ENCODE data around the gene NTN3.

Gene NTN3

GRCh38 chr16:2471016-2471652, at the start of gene NTN3:
NTN3 (plus strand) TSS chr16:2471297; CDS start chr16:2471702, 405 bp downstream.
- no peak within 1 kb of the TSS for H3K4me3 Mint-ChIP-seq
- H3K27ac Mint-ChIP-seq: no peak within 1 kb of the TSS
- H3K27me3 Mint-ChIP-seq (ENCODE audit: low read depth): peaks cover 35% of the 10 kb centered on the region
- H3K36me3 Mint-ChIP-seq (ENCODE audit: low read depth): no peaks in the 10 kb centered on the region
- peaks cover 7% of the 10 kb centered on the region for H3K4me1 Mint-ChIP-seq (ENCODE audit: low read depth)
- H3K9me3 Mint-ChIP-seq: no peaks in the 10 kb centered on the region

GRCh38 chr16:2422123-2422867, 48.8 kb upstream of the NTN3 start:
- Mint-ChIP-seq H3K4me1 (ENCODE audit: low read depth) (peaks cover under 1% of the 10 kb centered on the region), H3K9me3 (no peaks in the 10 kb centered on the region), H3K27me3 (ENCODE audit: low read depth) (peaks cover 8% of the 10 kb centered on the region), H3K4me3 (no peak overlapping the region), H3K36me3 (ENCODE audit: low read depth) (no peaks in the 10 kb centered on the region), H3K27ac (no peak overlapping the region)

GRCh38 chr16:2424061-2425007, 46.8 kb upstream of the NTN3 start:
- Mint-ChIP-seq H3K4me1 (ENCODE audit: low read depth) (peaks cover 11% of the 10 kb centered on the region), H3K36me3 (ENCODE audit: low read depth) (no peaks in the 10 kb centered on the region), H3K27ac (no peak overlapping the region), H3K9me3 (no peaks in the 10 kb centered on the region), H3K27me3 (ENCODE audit: low read depth) (peaks cover 8% of the 10 kb centered on the region), H3K4me3 (no peak overlapping the region)

- peaks cover 7% of the 10 kb centered on the region for H3K27me3 Mint-ChIP-seq (ENCODE audit: low read depth)
- H3K27ac Mint-ChIP-seq: no peak overlapping the region
- H3K4me1 Mint-ChIP-seq (ENCODE audit: low read depth): peaks cover 13% of the 10 kb centered on the region
- H3K9me3 Mint-ChIP-seq: no peaks in the 10 kb centered on the region
- peaks cover 2% of the 10 kb centered on the region for H3K36me3 Mint-ChIP-seq (ENCODE audit: low read depth)
- H3K4me3 Mint-ChIP-seq: no peak overlapping the region
Measured at GRCh38 chr16:2425008-2425518, 46.0 kb upstream of the NTN3 start.

- H3K36me3 Mint-ChIP-seq (ENCODE audit: low read depth): peaks cover 7% of the 10 kb centered on the region
- peaks cover 3% of the 10 kb centered on the region for H3K27me3 Mint-ChIP-seq (ENCODE audit: low read depth)
- H3K4me1 Mint-ChIP-seq (ENCODE audit: low read depth): peaks cover 22% of the 10 kb centered on the region
- no peak overlapping the region for H3K27ac Mint-ChIP-seq
- no peaks in the 10 kb centered on the region for H3K9me3 Mint-ChIP-seq
- no peak overlapping the region for H3K4me3 Mint-ChIP-seq
Measured at GRCh38 chr16:2425825-2426430, 45.2 kb upstream of the NTN3 start.

- Mint-ChIP-seq H3K27ac (no peak overlapping the region), H3K4me3 (peak overlapping the region; percentile 1), H3K27me3 (ENCODE audit: low read depth) (no peaks in the 10 kb centered on the region), H3K4me1 (ENCODE audit: low read depth) (peaks cover 24% of the 10 kb centered on the region), H3K9me3 (no peaks in the 10 kb centered on the region), H3K36me3 (ENCODE audit: low read depth) (peaks cover 9% of the 10 kb centered on the region)
Measured at GRCh38 chr16:2426941-2427361, 44.1 kb upstream of the NTN3 start.

- peak overlapping the region; percentile 77 for H3K4me3 Mint-ChIP-seq
- peaks cover 11% of the 10 kb centered on the region for H3K36me3 Mint-ChIP-seq (ENCODE audit: low read depth)
- H3K27me3 Mint-ChIP-seq (ENCODE audit: low read depth): no peaks in the 10 kb centered on the region
- H3K9me3 Mint-ChIP-seq: no peaks in the 10 kb centered on the region
- peak overlapping the region; percentile 68 for H3K27ac Mint-ChIP-seq
- peaks cover 24% of the 10 kb centered on the region for H3K4me1 Mint-ChIP-seq (ENCODE audit: low read depth)
Measured at GRCh38 chr16:2427526-2427925, 43.6 kb upstream of the NTN3 start.

- no peaks in the 10 kb centered on the region for H3K9me3 Mint-ChIP-seq
- H3K27ac Mint-ChIP-seq: peak overlapping the region; percentile 85
- H3K27me3 Mint-ChIP-seq (ENCODE audit: low read depth): no peaks in the 10 kb centered on the region
- H3K4me3 Mint-ChIP-seq: peak overlapping the region; percentile 89
- peaks cover 16% of the 10 kb centered on the region for H3K36me3 Mint-ChIP-seq (ENCODE audit: low read depth)
- H3K4me1 Mint-ChIP-seq (ENCODE audit: low read depth): peaks cover 24% of the 10 kb centered on the region
Measured at GRCh38 chr16:2428051-2428783, 42.9 kb upstream of the NTN3 start.

- Mint-ChIP-seq H3K4me1 (ENCODE audit: low read depth) (peaks cover 24% of the 10 kb centered on the region), H3K9me3 (no peaks in the 10 kb centered on the region), H3K4me3 (peak overlapping the region; percentile 89), H3K27ac (peak overlapping the region; percentile 85), H3K27me3 (ENCODE audit: low read depth) (no peaks in the 10 kb centered on the region), H3K36me3 (ENCODE audit: low read depth) (peaks cover 21% of the 10 kb centered on the region)
Measured at GRCh38 chr16:2428784-2429033, 42.4 kb upstream of the NTN3 start.

- Mint-ChIP-seq H3K27me3 (ENCODE audit: low read depth) (no peaks in the 10 kb centered on the region), H3K4me3 (peak within 1 kb of the TSS; percentile 93), H3K27ac (peak within 1 kb of the TSS; percentile 85), H3K9me3 (no peaks in the 10 kb centered on the region), H3K36me3 (ENCODE audit: low read depth) (peaks cover 22% of the 10 kb centered on the region), H3K4me1 (ENCODE audit: low read depth) (peaks cover 25% of the 10 kb centered on the region)
Measured at GRCh38 chr16:2429034-2429770, 41.9 kb upstream of the NTN3 start, which contains the start of gene CCNF. CCNF (plus strand) TSS chr16:2429447; CDS start chr16:2429482, 35 bp downstream.

- Mint-ChIP-seq H3K4me1 (ENCODE audit: low read depth) (peaks cover 27% of the 10 kb centered on the region), H3K36me3 (ENCODE audit: low read depth) (peaks cover 26% of the 10 kb centered on the region)
Measured at GRCh38 chr16:2429771-2430663, 41.1 kb upstream of the NTN3 start.

GRCh38 chr16:2432286-2432685, 38.8 kb upstream of the NTN3 start:
- H3K9me3 Mint-ChIP-seq: no peaks in the 10 kb centered on the region
- H3K27me3 Mint-ChIP-seq (ENCODE audit: low read depth): no peaks in the 10 kb centered on the region
- no peak overlapping the region for H3K4me3 Mint-ChIP-seq
- H3K27ac Mint-ChIP-seq: no peak overlapping the region
- peaks cover 27% of the 10 kb centered on the region for H3K4me1 Mint-ChIP-seq (ENCODE audit: low read depth)
- peaks cover 38% of the 10 kb centered on the region for H3K36me3 Mint-ChIP-seq (ENCODE audit: low read depth)

More at GRCh38 chr16:2429771-2430663, 41.1 kb upstream of the NTN3 start:
- Mint-ChIP-seq H3K4me3 (peak overlapping the region; percentile 93), H3K9me3 (no peaks in the 10 kb centered on the region), H3K27ac (peak overlapping the region; percentile 85), H3K27me3 (ENCODE audit: low read depth) (no peaks in the 10 kb centered on the region)
